ENCODE data around the gene NUS1. TPM values are rescaled to one million over a fixed set of nuclear protein-coding genes. Genes with fewer than 3 reads are reported as not detected.
A peak's percentile ranks its signal among the peaks of the same experiment; 100 is the strongest.

The NUS1 gene
- total RNA-seq (2021) (59.3 to 73.8 TPM (median 62.1 TPM) in 3 replicates), Bru-seq, nascent RNA (percentile 95 among the genes with signal in this experiment)
- long read RNA-seq, experiment 1, full-length matches to known transcripts = 186 of 265 reads
- long read RNA-seq, experiment 1, partial matches to known transcripts = 57 of 265 reads
- long read RNA-seq, experiment 1, other reads (novel, unspliced or antisense) = 22 of 265 reads
- long read RNA-seq, experiment 2, full-length matches to known transcripts = 72 of 143 reads
- long read RNA-seq, experiment 2, partial matches to known transcripts = 52 of 143 reads
- long read RNA-seq, experiment 2, other reads (novel, unspliced or antisense) = 19 of 143 reads
- long read RNA-seq, experiment 3, full-length matches to known transcripts = 3 of 14 reads
- long read RNA-seq, experiment 3, partial matches to known transcripts = 2 of 14 reads
- long read RNA-seq, experiment 3, other reads (novel, unspliced or antisense) = 9 of 14 reads

GRCh38 chr6:117674991-117675657 is at the start of gene NUS1:
TSS of gene NUS1 (plus strand) at chr6:117675469. CDS start at chr6:117675671, 202 bp downstream.
- peak; percentile 96 for ATAC-seq
- ChIA-PET POLR2A (interaction anchor here (0.6 kb wide), 1 partner anchor 976 kb away, joined by 3 read pairs; the partner anchor contains the start of gene CEP85L), CTCF (no interaction called here)
- Mint-ChIP-seq H3K27ac (peak within 1 kb of the TSS; percentile 88), H3K4me3 (peak within 1 kb of the TSS; percentile 87), H3K4me1 (peaks cover 39% of the 10 kb centered on the region), H3K9me3 (peaks cover 13% of the 10 kb centered on the region), H3K27me3 (ENCODE audit: low read depth) (no peaks in the 10 kb centered on the region; the same call in 1 of the 2 replicates), H3K36me3 (peaks cover 24% of the 10 kb centered on the region)
- peak; percentile 99 for DNase-seq (ENCODE audit: low spot score)
- peak; percentile 42 for TF ChIP-seq CTCF (IDR thresholded peaks at IDR 0.05)
- no peak for TF ChIP-seq CDX4 (CRISPR knock-in tag; IDR thresholded peaks at IDR 0.05; ENCODE audit: borderline replicate concordance)
- TF ChIP-seq KAT7 (CRISPR knock-in tag; IDR thresholded peaks at IDR 0.05; ENCODE audit: borderline replicate concordance) = 0 out of 2 replicates have a peak, but pooled peaks have one; percentile 76
- TF ChIP-seq, protein P1, sequence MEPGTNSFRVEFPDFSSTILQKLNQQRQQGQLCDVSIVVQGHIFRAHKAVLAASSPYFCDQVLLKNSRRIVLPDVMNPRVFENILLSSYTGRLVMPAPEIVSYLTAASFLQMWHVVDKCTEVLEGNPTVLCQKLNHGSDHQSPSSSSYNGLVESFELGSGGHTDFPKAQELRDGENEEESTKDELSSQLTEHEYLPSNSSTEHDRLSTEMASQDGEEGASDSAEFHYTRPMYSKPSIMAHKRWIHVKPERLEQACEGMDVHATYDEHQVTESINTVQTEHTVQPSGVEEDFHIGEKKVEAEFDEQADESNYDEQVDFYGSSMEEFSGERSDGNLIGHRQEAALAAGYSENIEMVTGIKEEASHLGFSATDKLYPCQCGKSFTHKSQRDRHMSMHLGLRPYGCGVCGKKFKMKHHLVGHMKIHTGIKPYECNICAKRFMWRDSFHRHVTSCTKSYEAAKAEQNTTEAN (CRISPR knock-in tag; IDR thresholded peaks at IDR 0.05) = peak; percentile 84
- TF ChIP-seq NR2C2 (CRISPR knock-in tag; IDR thresholded peaks at IDR 0.05) = no peak
- peak; percentile 81 for TF ChIP-seq GABPB1 (CRISPR knock-in tag; IDR thresholded peaks at IDR 0.05)
- TF ChIP-seq, protein P2, sequence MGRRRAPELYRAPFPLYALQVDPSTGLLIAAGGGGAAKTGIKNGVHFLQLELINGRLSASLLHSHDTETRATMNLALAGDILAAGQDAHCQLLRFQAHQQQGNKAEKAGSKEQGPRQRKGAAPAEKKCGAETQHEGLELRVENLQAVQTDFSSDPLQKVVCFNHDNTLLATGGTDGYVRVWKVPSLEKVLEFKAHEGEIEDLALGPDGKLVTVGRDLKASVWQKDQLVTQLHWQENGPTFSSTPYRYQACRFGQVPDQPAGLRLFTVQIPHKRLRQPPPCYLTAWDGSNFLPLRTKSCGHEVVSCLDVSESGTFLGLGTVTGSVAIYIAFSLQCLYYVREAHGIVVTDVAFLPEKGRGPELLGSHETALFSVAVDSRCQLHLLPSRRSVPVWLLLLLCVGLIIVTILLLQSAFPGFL (CRISPR knock-in tag; IDR thresholded peaks at IDR 0.05; ENCODE audit: borderline replicate concordance) = no peak; the same call in 1 of the 2 replicates
- TF ChIP-seq, protein P3, sequence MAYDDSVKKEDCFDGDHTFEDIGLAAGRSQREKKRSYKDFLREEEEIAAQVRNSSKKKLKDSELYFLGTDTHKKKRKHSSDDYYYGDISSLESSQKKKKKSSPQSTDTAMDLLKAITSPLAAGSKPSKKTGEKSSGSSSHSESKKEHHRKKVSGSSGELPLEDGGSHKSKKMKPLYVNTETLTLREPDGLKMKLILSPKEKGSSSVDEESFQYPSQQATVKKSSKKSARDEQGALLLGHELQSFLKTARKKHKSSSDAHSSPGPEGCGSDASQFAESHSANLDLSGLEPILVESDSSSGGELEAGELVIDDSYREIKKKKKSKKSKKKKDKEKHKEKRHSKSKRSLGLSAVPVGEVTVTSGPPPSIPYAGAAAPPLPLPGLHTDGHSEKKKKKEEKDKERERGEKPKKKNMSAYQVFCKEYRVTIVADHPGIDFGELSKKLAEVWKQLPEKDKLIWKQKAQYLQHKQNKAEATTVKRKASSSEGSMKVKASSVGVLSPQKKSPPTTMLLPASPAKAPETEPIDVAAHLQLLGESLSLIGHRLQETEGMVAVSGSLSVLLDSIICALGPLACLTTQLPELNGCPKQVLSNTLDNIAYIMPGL (CRISPR knock-in tag; IDR thresholded peaks at IDR 0.05) = peak; percentile 90
- no peak for TF ChIP-seq OVOL2 (CRISPR knock-in tag; IDR thresholded peaks at IDR 0.05; ENCODE audit: borderline replicate concordance)
- TF ChIP-seq, protein P4, sequence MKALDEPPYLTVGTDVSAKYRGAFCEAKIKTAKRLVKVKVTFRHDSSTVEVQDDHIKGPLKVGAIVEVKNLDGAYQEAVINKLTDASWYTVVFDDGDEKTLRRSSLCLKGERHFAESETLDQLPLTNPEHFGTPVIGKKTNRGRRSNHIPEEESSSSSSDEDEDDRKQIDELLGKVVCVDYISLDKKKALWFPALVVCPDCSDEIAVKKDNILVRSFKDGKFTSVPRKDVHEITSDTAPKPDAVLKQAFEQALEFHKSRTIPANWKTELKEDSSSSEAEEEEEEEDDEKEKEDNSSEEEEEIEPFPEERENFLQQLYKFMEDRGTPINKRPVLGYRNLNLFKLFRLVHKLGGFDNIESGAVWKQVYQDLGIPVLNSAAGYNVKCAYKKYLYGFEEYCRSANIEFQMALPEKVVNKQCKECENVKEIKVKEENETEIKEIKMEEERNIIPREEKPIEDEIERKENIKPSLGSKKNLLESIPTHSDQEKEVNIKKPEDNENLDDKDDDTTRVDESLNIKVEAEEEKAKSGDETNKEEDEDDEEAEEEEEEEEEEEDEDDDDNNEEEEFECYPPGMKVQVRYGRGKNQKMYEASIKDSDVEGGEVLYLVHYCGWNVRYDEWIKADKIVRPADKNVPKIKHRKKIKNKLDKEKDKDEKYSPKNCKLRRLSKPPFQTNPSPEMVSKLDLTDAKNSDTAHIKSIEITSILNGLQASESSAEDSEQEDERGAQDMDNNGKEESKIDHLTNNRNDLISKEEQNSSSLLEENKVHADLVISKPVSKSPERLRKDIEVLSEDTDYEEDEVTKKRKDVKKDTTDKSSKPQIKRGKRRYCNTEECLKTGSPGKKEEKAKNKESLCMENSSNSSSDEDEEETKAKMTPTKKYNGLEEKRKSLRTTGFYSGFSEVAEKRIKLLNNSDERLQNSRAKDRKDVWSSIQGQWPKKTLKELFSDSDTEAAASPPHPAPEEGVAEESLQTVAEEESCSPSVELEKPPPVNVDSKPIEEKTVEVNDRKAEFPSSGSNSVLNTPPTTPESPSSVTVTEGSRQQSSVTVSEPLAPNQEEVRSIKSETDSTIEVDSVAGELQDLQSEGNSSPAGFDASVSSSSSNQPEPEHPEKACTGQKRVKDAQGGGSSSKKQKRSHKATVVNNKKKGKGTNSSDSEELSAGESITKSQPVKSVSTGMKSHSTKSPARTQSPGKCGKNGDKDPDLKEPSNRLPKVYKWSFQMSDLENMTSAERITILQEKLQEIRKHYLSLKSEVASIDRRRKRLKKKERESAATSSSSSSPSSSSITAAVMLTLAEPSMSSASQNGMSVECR (CRISPR knock-in tag; IDR thresholded peaks at IDR 0.05; ENCODE audit: borderline replicate concordance) = 0 out of 2 replicates have a peak, but pooled peaks have one; percentile 50
- TF ChIP-seq SMAD3 (CRISPR knock-in tag; IDR thresholded peaks at IDR 0.05; ENCODE audit: borderline replicate concordance) = 0 out of 2 replicates have a peak, but pooled peaks have one; percentile 52
- no peak for TF ChIP-seq E2F5 (CRISPR knock-in tag; IDR thresholded peaks at IDR 0.05)
- TF ChIP-seq MAX (CRISPR knock-in tag; IDR thresholded peaks at IDR 0.05) = peak; percentile 93
- 0 out of 2 replicates have a peak, but pooled peaks have one; percentile 34 for TF ChIP-seq EMX1 (CRISPR knock-in tag; IDR thresholded peaks at IDR 0.05)
- 0 out of 2 replicates have a peak, but pooled peaks have one; percentile 31 for TF ChIP-seq ESRRA (CRISPR knock-in tag; IDR thresholded peaks at IDR 0.05; ENCODE audit: borderline replicate concordance)
- TF ChIP-seq, protein P5, sequence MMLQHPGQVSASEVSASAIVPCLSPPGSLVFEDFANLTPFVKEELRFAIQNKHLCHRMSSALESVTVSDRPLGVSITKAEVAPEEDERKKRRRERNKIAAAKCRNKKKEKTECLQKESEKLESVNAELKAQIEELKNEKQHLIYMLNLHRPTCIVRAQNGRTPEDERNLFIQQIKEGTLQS (CRISPR knock-in tag; conservative IDR thresholded peaks at IDR 0.05) = no peak
- TF ChIP-seq CREM (CRISPR knock-in tag; IDR thresholded peaks at IDR 0.05) = peak; percentile 93
- TF ChIP-seq, protein P6, sequence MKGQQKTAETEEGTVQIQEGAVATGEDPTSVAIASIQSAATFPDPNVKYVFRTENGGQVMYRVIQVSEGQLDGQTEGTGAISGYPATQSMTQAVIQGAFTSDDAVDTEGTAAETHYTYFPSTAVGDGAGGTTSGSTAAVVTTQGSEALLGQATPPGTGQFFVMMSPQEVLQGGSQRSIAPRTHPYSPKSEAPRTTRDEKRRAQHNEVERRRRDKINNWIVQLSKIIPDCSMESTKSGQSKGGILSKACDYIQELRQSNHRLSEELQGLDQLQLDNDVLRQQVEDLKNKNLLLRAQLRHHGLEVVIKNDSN (CRISPR knock-in tag; IDR thresholded peaks at IDR 0.05) = peak; percentile 90
- TF ChIP-seq, protein P7, sequence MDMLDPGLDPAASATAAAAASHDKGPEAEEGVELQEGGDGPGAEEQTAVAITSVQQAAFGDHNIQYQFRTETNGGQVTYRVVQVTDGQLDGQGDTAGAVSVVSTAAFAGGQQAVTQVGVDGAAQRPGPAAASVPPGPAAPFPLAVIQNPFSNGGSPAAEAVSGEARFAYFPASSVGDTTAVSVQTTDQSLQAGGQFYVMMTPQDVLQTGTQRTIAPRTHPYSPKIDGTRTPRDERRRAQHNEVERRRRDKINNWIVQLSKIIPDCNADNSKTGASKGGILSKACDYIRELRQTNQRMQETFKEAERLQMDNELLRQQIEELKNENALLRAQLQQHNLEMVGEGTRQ (CRISPR knock-in tag; IDR thresholded peaks at IDR 0.05) = peak; percentile 90

Data from WTC11 (cell line).